Calu3 (cell line): ENCODE results near the gene FUT2. TPM values are rescaled to one million over a fixed set of nuclear protein-coding genes. Genes with fewer than 3 reads are reported as not detected.
A peak's percentile ranks its signal among the peaks of the same experiment; 100 is the strongest.
"Not testable (repeated sequence)": the region's sequence is repeated elsewhere in the genome, so short reads cannot be mapped to it uniquely, and the experiment has no call there.

Experiments
- BruUV-seq: library from RNA; stranded (reverse); fragments of 400-500 nt; replicated peaks from 2 replicates; lab custom pipeline; 2021; lab: Mats Ljungman, UMichigan
- CTCF ChIA-PET: fragments of 300-600 bp; sonication (Branson Sonifier 250); formaldehyde crosslinking; loops from one replicate; lab custom pipeline; 2022; ENCODE audit warnings: antibody characterized with exemption; lab: Charles Lee
- DNase-seq: peaks from one replicate; pipeline ENCODE4 v3.0.0; 2022
- H3K27ac Mint-ChIP-seq: one replicate; pipeline ENCODE4 v1.8.0; 2022; ENCODE audit warnings: mixed read lengths; ENCODE audit not compliant: unreplicated experiment
- H3K27me3 Mint-ChIP-seq: one replicate; pipeline ENCODE4 v1.8.0; 2022; ENCODE audit warnings: mixed read lengths; ENCODE audit not compliant: unreplicated experiment
- H3K36me3 Mint-ChIP-seq: one replicate; pipeline ENCODE4 v1.8.0; 2022; ENCODE audit warnings: mild to moderate bottlenecking, moderate library complexity, mixed read lengths; ENCODE audit not compliant: insufficient read depth, unreplicated experiment
- H3K4me1 Mint-ChIP-seq: one replicate; pipeline ENCODE4 v1.8.0; 2022; ENCODE audit warnings: mild to moderate bottlenecking, low read depth, mixed read lengths; ENCODE audit not compliant: unreplicated experiment
- H3K4me3 Mint-ChIP-seq: one replicate; pipeline ENCODE4 v1.8.0; 2022; ENCODE audit warnings: mild to moderate bottlenecking, low read depth, moderate library complexity, mixed read lengths; ENCODE audit not compliant: unreplicated experiment
- H3K9me3 Mint-ChIP-seq: one replicate; pipeline ENCODE4 v1.8.0; 2022; ENCODE audit warnings: low read depth, mixed read lengths; ENCODE audit not compliant: unreplicated experiment
- intact Hi-C: fragments of 100-400 bp; cut with micrococcal nuclease; formaldehyde crosslinking; loops from one replicate; pipeline ENCODE4 v1.10.0; 2022; ENCODE audit not compliant: unreplicated experiment
- total RNA-seq: library from RNA; stranded (reverse); gene quantifications from 2 replicates; pipeline ENCODE4 v1.2.3, GENCODE V29; 2022
- TF ChIP-seq, protein P1 (sequence below): fragments of 200-600 bp; IDR thresholded peaks from one replicate; pipeline ENCODE4 v1.8.0; 2022; ENCODE audit warnings: antibody characterized with exemption; ENCODE audit not compliant: unreplicated experiment

FUT2 gene
- total RNA-seq, 1 experiment from 2014 or later, result 10.4 TPM

DNA sequence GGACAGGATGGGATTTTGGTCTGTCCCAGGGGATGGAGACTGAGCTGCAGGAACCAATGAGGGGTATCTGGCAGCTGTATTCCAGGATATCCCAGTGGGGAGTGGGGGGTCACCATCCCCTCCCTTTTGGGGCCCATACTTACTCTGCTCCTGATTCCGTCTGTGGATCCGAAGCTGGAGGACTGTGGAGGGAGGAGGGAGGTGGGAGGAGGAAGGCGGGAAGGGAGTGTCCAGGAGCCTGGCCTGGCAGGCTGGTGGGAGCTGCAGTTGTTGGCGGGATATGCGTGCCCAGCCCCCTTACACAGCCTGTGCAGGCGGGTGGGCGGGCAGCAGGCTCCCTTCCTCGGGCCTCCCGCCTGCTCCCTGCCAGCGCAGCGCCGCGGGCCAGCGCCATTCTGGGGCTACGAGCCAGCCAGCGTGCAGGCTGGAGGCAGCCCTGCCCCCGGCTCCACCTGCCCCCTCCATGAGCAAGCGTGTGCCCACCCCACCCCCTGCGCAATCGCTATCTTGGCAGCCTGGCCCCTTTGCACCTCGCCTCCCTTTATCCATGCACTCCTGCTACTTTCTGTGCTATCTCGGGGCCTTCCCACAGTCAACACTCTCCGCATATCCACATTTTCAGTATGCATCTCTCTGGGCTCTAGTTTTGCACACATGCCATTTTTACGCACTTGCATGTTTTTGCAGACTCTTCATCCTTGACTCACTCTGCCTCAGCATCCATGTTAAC, 21.0 kb downstream of the FUT2 start:
- no TSS peak for BruUV-seq
- no peak overlapping the region for H3K4me3 Mint-ChIP-seq
- peaks cover 13% of the 10 kb centered on the region for H3K27me3 Mint-ChIP-seq
- TF ChIP-seq, protein P1, sequence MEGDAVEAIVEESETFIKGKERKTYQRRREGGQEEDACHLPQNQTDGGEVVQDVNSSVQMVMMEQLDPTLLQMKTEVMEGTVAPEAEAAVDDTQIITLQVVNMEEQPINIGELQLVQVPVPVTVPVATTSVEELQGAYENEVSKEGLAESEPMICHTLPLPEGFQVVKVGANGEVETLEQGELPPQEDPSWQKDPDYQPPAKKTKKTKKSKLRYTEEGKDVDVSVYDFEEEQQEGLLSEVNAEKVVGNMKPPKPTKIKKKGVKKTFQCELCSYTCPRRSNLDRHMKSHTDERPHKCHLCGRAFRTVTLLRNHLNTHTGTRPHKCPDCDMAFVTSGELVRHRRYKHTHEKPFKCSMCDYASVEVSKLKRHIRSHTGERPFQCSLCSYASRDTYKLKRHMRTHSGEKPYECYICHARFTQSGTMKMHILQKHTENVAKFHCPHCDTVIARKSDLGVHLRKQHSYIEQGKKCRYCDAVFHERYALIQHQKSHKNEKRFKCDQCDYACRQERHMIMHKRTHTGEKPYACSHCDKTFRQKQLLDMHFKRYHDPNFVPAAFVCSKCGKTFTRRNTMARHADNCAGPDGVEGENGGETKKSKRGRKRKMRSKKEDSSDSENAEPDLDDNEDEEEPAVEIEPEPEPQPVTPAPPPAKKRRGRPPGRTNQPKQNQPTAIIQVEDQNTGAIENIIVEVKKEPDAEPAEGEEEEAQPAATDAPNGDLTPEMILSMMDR, result no peak
- intact Hi-C loops, result no loop called here
- CTCF ChIA-PET, result interaction anchor here (0.6 to 1.0 kb wide), 2 partner anchors 17 to 19 kb away, joined by 3 read pairs; no protein-coding TSS in a partner anchor
- no peak for DNase-seq
- no peak overlapping the region for H3K27ac Mint-ChIP-seq
- peaks cover 57% of the 10 kb centered on the region for H3K36me3 Mint-ChIP-seq
- peaks cover 21% of the 10 kb centered on the region for H3K4me1 Mint-ChIP-seq
- H3K9me3 Mint-ChIP-seq, result no peaks in the 10 kb centered on the region

DNA sequence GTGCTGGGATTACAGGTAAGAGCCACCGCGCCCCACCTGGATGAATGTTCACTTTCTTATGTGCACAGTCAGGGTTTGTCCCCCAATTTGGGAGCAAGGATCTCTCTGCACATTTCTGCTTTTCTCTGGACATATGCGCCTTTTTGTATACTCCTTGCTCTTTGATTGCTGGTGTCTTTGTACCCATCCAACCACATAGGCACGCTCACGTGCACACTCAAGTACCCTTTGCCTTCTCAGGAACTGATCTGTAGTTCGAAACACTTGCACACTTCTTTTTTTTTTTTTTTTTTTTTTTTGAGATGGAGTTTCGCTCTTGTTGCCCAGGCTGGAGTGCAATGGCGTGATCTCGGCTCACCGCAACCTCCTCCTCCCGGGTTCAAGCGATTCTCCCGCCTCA, 22.3 kb downstream of the FUT2 start:
- peaks cover 13% of the 10 kb centered on the region for H3K27me3 Mint-ChIP-seq
- BruUV-seq, H3K9me3 Mint-ChIP-seq, intact Hi-C loops, H3K27ac Mint-ChIP-seq, H3K4me3 Mint-ChIP-seq, DNase-seq, CTCF ChIA-PET: not testable (repeated sequence)
- H3K4me1 Mint-ChIP-seq, result peaks cover 13% of the 10 kb centered on the region
- peaks cover 48% of the 10 kb centered on the region for H3K36me3 Mint-ChIP-seq

DNA sequence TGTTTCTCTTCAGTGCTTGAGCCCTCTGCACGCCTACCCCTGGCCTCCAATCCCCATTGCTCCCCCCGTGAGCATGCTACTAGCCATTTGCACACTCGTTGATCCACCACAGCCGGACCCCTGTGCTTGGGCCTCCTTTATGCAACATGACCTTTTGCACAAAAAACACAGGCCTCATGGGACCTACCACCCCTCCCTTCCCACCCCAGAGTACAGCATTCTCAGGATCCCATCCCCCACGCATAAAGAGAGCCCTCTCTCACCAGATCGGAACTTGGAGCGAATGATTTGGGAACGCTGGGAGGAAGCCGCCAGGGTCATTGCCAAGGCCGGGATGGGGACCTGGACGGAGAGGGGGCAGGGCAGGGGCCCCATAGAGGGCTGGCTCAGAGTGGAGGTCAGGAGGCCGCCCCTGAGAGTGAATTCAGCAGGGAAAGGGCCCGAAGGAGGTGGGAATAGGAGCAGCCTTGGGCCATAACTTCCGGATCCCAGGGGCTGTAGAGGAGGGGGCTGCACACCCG, 23.0 kb downstream of the FUT2 start:
- no TSS peak for BruUV-seq
- Mint-ChIP-seq H3K9me3 (no peaks in the 10 kb centered on the region), H3K27me3 (peaks cover 13% of the 10 kb centered on the region), H3K27ac (no peak overlapping the region), H3K4me3 (no peak overlapping the region), H3K36me3 (peaks cover 41% of the 10 kb centered on the region), H3K4me1 (peaks cover 9% of the 10 kb centered on the region)
- CTCF ChIA-PET, result no interaction called here
- TF ChIP-seq, protein P1, result no peak
- intact Hi-C loops, result no loop called here
- DNase-seq, result no peak

DNA sequence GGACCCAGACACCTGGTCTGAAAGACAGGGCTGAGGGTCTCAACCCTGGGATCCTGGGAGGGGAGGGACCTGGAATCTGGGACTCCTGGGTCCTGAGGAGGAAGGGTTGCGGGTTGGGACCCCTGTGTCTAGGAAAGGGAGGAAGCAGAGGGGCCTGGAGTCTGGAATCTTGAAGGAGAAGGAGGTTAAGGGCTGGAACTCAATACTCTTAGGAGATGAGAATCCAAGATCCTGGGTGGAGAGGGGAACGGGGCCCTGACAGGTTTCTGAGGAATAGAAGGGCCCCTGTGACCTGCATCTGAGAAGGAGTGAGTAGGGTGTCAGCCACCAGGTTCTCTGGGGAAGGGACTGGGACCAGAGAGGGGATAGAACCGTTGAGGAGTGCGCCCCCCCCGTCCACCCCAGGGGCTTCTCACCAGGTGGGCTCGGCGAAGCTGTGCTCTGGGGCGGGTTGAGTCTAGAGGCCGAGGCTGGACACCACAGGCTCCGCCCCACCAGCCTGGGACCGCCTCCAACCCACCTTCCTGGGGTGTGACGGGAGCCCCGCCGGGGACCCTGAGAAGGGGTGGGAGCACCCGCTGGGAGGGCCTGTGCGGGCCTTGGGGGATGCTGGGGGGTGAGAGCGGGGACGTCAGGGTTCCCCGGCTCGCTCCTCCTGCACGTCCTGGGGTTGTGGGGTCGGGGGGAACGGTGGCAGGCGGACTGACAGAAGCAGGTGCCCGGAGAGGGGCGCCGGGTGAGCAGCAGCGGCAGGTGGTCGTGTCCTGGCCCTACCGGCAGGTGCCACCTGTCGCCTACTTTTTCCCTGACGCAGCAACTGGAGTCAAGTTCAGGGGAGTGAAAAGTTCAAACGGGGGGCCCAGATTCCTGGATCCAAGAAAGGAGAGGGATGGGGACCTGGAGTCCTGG, 23.7 kb downstream of the FUT2 start, which contains the start of gene MAMSTR:
TSS of gene MAMSTR (minus strand) at position 463 of the 909 bp plus-strand sequence. CDS start 694 bp downstream, outside the sequence.
- no peaks in the 10 kb centered on the region for H3K9me3 Mint-ChIP-seq
- CTCF ChIA-PET, result no interaction called here
- peaks cover 35% of the 10 kb centered on the region for H3K36me3 Mint-ChIP-seq
- intact Hi-C loops, result no loop called here
- TF ChIP-seq, protein P1, result no peak
- peaks cover 7% of the 10 kb centered on the region for H3K4me1 Mint-ChIP-seq
- H3K27me3 Mint-ChIP-seq, result peaks cover 13% of the 10 kb centered on the region
- no TSS peak for BruUV-seq
- H3K27ac Mint-ChIP-seq, result peak within 1 kb of the TSS; percentile 96
- no peak for DNase-seq
- peak within 1 kb of the TSS; percentile 99 for H3K4me3 Mint-ChIP-seq
